ENCODE data around the gene HSBP1L1. TPM values are rescaled to one million over a fixed set of nuclear protein-coding genes. Genes with fewer than 3 reads are reported as not detected.
"Not testable (repeated sequence)": the region's sequence is repeated elsewhere in the genome, so short reads cannot be mapped to it uniquely, and the experiment has no call there.

Gene HSBP1L1
- total RNA-seq, 2 donors from 2014 or later, result 51.8 to 59.6 TPM

- Histone ChIP-seq H3K27me3 (no peaks in the 10 kb centered on the region), H3K36me3 (no peaks in the 10 kb centered on the region), H3K9ac (ENCODE audit: low read depth in 2 of 2, low read length in 2 of 2) (no peak overlapping the region), H3K9me3 (no peaks in the 10 kb centered on the region), H3K4me1 (no peaks in the 10 kb centered on the region), H3K4me3 (no peak overlapping the region), H3K27ac (no peak overlapping the region)
- intact Hi-C loops (cut with DNase I), result no loop called here
- no peak for TF ChIP-seq CTCF (IDR thresholded peaks at IDR 0.05)
- DNase-seq, result no peak
Measured at GRCh38 chr18:80009661-80010550, 45.5 kb downstream of the HSBP1L1 start.

- Histone ChIP-seq H3K4me1 (no peaks in the 10 kb centered on the region), H3K36me3 (no peaks in the 10 kb centered on the region), H3K9ac (ENCODE audit: low read depth in 2 of 2, low read length in 2 of 2) (no peak overlapping the region), H3K9me3 (no peaks in the 10 kb centered on the region), H3K27me3 (no peaks in the 10 kb centered on the region), H3K4me3 (no peak overlapping the region), H3K27ac (no peak overlapping the region)
- no peak for TF ChIP-seq CTCF (IDR thresholded peaks at IDR 0.05)
- DNase-seq, result no peak
- intact Hi-C loops (cut with DNase I), result no loop called here
Measured at GRCh38 chr18:80010551-80010906, 46.1 kb downstream of the HSBP1L1 start.

- DNase-seq; H3K27ac ChIP-seq; H3K9me3 ChIP-seq; intact Hi-C loops (cut with DNase I); H3K9ac ChIP-seq (ENCODE audit: low read depth in 2 of 2, low read length in 2 of 2); H3K4me3 ChIP-seq; H3K27me3 ChIP-seq; H3K4me1 ChIP-seq; H3K36me3 ChIP-seq: not testable (repeated sequence)
Measured at GRCh38 chr18:80011496-80012137, 47.2 kb downstream of the HSBP1L1 start.

- Histone ChIP-seq H3K9me3 (no peaks in the 10 kb centered on the region), H3K36me3 (no peaks in the 10 kb centered on the region), H3K27ac (no peak overlapping the region), H3K4me3 (no peak overlapping the region), H3K9ac (ENCODE audit: low read depth in 2 of 2, low read length in 2 of 2) (no peak overlapping the region), H3K4me1 (no peaks in the 10 kb centered on the region), H3K27me3 (no peaks in the 10 kb centered on the region)
- intact Hi-C loops (cut with DNase I), result no loop called here
- DNase-seq, result no peak
- no peak for TF ChIP-seq CTCF (IDR thresholded peaks at IDR 0.05)
Measured at GRCh38 chr18:80012714-80013113, 48.3 kb downstream of the HSBP1L1 start.

Other genes with a start within 250 kb of the HSBP1L1 start
- gene KCNG2, start 166.7 kb upstream of the HSBP1L1 start, total RNA-seq, result under 1 TPM in 1 of 2 donors, not detected in 1; 0.32 TPM
- gene SLC66A2, start 13.0 kb upstream of the HSBP1L1 start, total RNA-seq, result 10 to 100 TPM; 74.9 to 88.0 TPM
- 100 to 1,000 TPM; 101 to 138 TPM for gene TXNL4A, start 23.9 kb downstream of the HSBP1L1 start, total RNA-seq
- 10 to 100 TPM; 16.3 to 18.4 TPM for gene RBFA, start 69.8 kb downstream of the HSBP1L1 start, total RNA-seq
- 10 to 100 TPM; 17.8 to 18.1 TPM for gene ADNP2, start 144.6 kb downstream of the HSBP1L1 start, total RNA-seq